ENCODE data around the gene LRRC23. TPM values are rescaled to one million over a fixed set of nuclear protein-coding genes. Genes with fewer than 3 reads are reported as not detected.

Gene LRRC23
- polyA plus RNA-seq, 3 donors: 4.9 to 6.8 (median 5.1) TPM

GRCh38 chr12:6936636-6937480, 32.2 kb downstream of the LRRC23 start:
- Histone ChIP-seq H3K27ac (ENCODE audit: low read depth in 1 of 2, low read length in 2 of 2) (peak overlapping the region in 1 of 2 donors; percentile 82), H3K4me1 (ENCODE audit: control insufficient read depth in 1 of 2, insufficient read depth in 2 of 2, low read length in 2 of 2) (peaks cover 38 to 40% of the 10 kb centered on the region in 2 donors), H3K36me3 (replicated peaks in 1 of 2; ENCODE audit: control insufficient read depth in 1 of 2, insufficient read depth in 2 of 2, low read length in 2 of 2) (no peaks in the 10 kb centered on the region), H3K4me3 (replicated peaks in 1 of 3; ENCODE audit: low read depth in 2 of 3, low read length in 3 of 3) (peak overlapping the region; percentile 55 to 90 (median 87)), H3K79me2 (ENCODE audit: insufficient read depth, low read length) (peaks cover 11% of the 10 kb centered on the region), H2AFZ (ENCODE audit: insufficient read depth, low read depth, low read length, poor library complexity, severe bottlenecking) (peak overlapping the region; percentile 96), H3K27me3 (ENCODE audit: control insufficient read depth in 2 of 2, insufficient read depth in 2 of 2, low read length in 2 of 2) (no peaks in the 10 kb centered on the region), H3K4me2 (replicated peaks; ENCODE audit: extremely low read depth, low read length, poor library complexity, severe bottlenecking) (peak overlapping the region; percentile 95), H3K9ac (ENCODE audit: insufficient read depth, low read length, poor library complexity, severe bottlenecking) (peak overlapping the region; percentile 80), H4K20me1 (ENCODE audit: insufficient read depth, low read length) (no peaks in the 10 kb centered on the region), H3K9me3 (replicated peaks in 1 of 2; ENCODE audit: control insufficient read depth in 1 of 2, insufficient read depth in 1 of 2, low read length in 2 of 2) (no peaks in the 10 kb centered on the region)
- Mint-ChIP-seq H3K4me1 (peaks cover 35% of the 10 kb centered on the region), H3K36me3 (peaks cover 12 to 25% of the 10 kb centered on the region in 2 donors), H3K27me3 (ENCODE audit: low read depth in 3 of 3) (no peaks in the 10 kb centered on the region), H3K9me3 (no peaks in the 10 kb centered on the region), H3K4me3 (peak overlapping the region; percentile 78 to 79), H3K27ac (peak overlapping the region in 6 of 7 donors; percentile 19 to 78 (median 56))
- TF ChIP-seq CTCF (IDR thresholded peaks at IDR 0.05): no peak
- intact Hi-C loops (cut with micrococcal nuclease): loop anchor here in 1 of 2 donors (5.0 kb wide), 1 partner anchor 35 kb away; the partner anchor contains the start of genes EMG1 and PHB2
- WGBS (ENCODE audit: insufficient coverage): 4% methylated on average over 35 of the region's 36 CpGs
- no peak for DNase-seq

- Histone ChIP-seq H3K4me2 (replicated peaks; ENCODE audit: extremely low read depth, low read length, poor library complexity, severe bottlenecking) (peak overlapping the region; percentile 95), H4K20me1 (ENCODE audit: insufficient read depth, low read length) (no peaks in the 10 kb centered on the region), H3K27me3 (ENCODE audit: control insufficient read depth in 2 of 2, insufficient read depth in 2 of 2, low read length in 2 of 2) (no peaks in the 10 kb centered on the region), H3K9ac (ENCODE audit: insufficient read depth, low read length, poor library complexity, severe bottlenecking) (peak overlapping the region; percentile 80), H3K36me3 (replicated peaks in 1 of 2; ENCODE audit: control insufficient read depth in 1 of 2, insufficient read depth in 2 of 2, low read length in 2 of 2) (no peaks in the 10 kb centered on the region), H3K79me2 (ENCODE audit: insufficient read depth, low read length) (peaks cover 11% of the 10 kb centered on the region), H3K27ac (ENCODE audit: low read depth in 1 of 2, low read length in 2 of 2) (peak overlapping the region; percentile 18 to 82), H2AFZ (ENCODE audit: insufficient read depth, low read depth, low read length, poor library complexity, severe bottlenecking) (peak overlapping the region; percentile 96), H3K9me3 (replicated peaks in 1 of 2; ENCODE audit: control insufficient read depth in 1 of 2, insufficient read depth in 1 of 2, low read length in 2 of 2) (no peaks in the 10 kb centered on the region), H3K4me3 (replicated peaks in 1 of 3; ENCODE audit: low read depth in 2 of 3, low read length in 3 of 3) (peak overlapping the region; percentile 55 to 90 (median 87)), H3K4me1 (ENCODE audit: control insufficient read depth in 1 of 2, insufficient read depth in 2 of 2, low read length in 2 of 2) (peaks cover 38 to 43% of the 10 kb centered on the region in 2 donors)
- H3K9me3 Mint-ChIP-seq: no peaks in the 10 kb centered on the region
- WGBS (ENCODE audit: insufficient coverage): under 1% methylated on average over 68 of the region's 80 CpGs
- intact Hi-C loops (cut with micrococcal nuclease): loop anchor here (2.0 to 5.0 kb wide), 2 partner anchors 33 to 35 kb away; partner anchors contain the start of genes EMG1 (in 2 of the 2) and PHB2 (in 2 of the 2)
- peak; percentile 94 for TF ChIP-seq CTCF (IDR thresholded peaks at IDR 0.05)
- no peaks in the 10 kb centered on the region for H3K27me3 Mint-ChIP-seq (ENCODE audit: low read depth in 3 of 3)
- H3K27ac Mint-ChIP-seq: peak overlapping the region in 6 of 7 donors; percentile 50 to 84 (median 68)
- peak overlapping the region; percentile 78 to 79 for H3K4me3 Mint-ChIP-seq
- DNase-seq: peak; percentile 95 to 96 (median 96)
- H3K36me3 Mint-ChIP-seq: peaks cover 13 to 25% of the 10 kb centered on the region in 2 donors
- H3K4me1 Mint-ChIP-seq: peaks cover 37% of the 10 kb centered on the region
Measured at GRCh38 chr12:6937481-6938352, 33.1 kb downstream of the LRRC23 start.

Measured in CD14-positive monocyte (primary cell).